Measurements from ENCODE around the gene TECTB. TPM values are rescaled to one million over a fixed set of nuclear protein-coding genes. Genes with fewer than 3 reads are reported as not detected.

Gene TECTB
- total RNA-seq, 1 experiment from 2014 or later = 0.07 TPM

DNA sequence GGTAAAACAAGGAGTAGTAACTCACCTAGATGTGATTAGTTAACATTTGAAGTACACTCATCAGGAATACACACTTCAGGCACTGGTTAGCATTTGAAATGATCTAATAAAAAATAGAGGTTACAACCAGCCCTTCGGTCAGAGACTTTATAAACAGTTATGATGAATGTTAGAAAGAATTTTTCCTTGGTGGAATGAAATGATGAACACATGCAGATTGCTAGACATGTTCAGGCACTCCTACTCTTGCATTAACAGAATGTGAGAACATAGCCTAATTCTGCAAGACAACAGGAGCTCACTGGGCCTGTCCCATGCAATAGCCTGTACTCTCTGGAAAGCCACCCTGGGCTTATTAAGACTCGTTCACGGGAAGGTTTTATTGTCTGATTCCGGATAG, 47.3 kb upstream of the TECTB start:
- no peaks in the 10 kb centered on the region for H3K27me3 ChIP-seq (ENCODE audit: insufficient read depth, low read length)
- DNase-seq (ENCODE audit: low read depth, low spot score) (no peak), ATAC-seq (no peak)
- H3K9ac ChIP-seq (ENCODE audit: low read length) = no peak overlapping the region
- ChIA-PET POLR2A (no interaction called here), RAD21 (ENCODE audit: low non-redundant PET in 1 of 2, low total read pairs in 2 of 2, uncharacterized antibody in 2 of 2, unreplicated experiment in 2 of 2) (no interaction called here), CTCF (no interaction called here)
- no peaks in the 10 kb centered on the region for H3K79me2 ChIP-seq (ENCODE audit: insufficient read depth, low read length)
- intact Hi-C loops (cut with micrococcal nuclease) = no loop called here
- no peaks in the 10 kb centered on the region for H4K20me1 ChIP-seq (ENCODE audit: insufficient read depth)
- no peak overlapping the region for H3K4me3 ChIP-seq (replicated peaks in 1 of 2; ENCODE audit: low read depth in 1 of 2, low read length in 2 of 2)
- no peak overlapping the region for H3K4me2 ChIP-seq (ENCODE audit: low read length)
- BruUV-seq (replicated peaks) = no TSS peak
- TF ChIP-seq, protein P1, sequence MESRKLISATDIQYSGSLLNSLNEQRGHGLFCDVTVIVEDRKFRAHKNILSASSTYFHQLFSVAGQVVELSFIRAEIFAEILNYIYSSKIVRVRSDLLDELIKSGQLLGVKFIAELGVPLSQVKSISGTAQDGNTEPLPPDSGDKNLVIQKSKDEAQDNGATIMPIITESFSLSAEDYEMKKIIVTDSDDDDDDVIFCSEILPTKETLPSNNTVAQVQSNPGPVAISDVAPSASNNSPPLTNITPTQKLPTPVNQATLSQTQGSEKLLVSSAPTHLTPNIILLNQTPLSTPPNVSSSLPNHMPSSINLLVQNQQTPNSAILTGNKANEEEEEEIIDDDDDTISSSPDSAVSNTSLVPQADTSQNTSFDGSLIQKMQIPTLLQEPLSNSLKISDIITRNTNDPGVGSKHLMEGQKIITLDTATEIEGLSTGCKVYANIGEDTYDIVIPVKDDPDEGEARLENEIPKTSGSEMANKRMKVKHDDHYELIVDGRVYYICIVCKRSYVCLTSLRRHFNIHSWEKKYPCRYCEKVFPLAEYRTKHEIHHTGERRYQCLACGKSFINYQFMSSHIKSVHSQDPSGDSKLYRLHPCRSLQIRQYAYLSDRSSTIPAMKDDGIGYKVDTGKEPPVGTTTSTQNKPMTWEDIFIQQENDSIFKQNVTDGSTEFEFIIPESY (IDR thresholded peaks at IDR 0.05; ENCODE audit: extremely low read depth, insufficient replicate concordance, low read length) = no peak
- no peak for TF ChIP-seq JUND (IDR thresholded peaks at IDR 0.05)
- TF ChIP-seq EZH2phosphoT487 (IDR thresholded peaks at IDR 0.05; ENCODE audit: borderline replicate concordance) = no peak
- TF ChIP-seq EGR1 (IDR thresholded peaks at IDR 0.05; ENCODE audit: low read depth) = no peak
- H3K36me3 ChIP-seq (ENCODE audit: control insufficient read depth in 1 of 2, insufficient read depth in 2 of 2, low read length in 2 of 2) = no peaks in the 10 kb centered on the region
- no peaks in the 10 kb centered on the region for H3K9me2 ChIP-seq (ENCODE audit: insufficient read depth)
- H3K27ac ChIP-seq (ENCODE audit: low read depth, low read length) = no peak overlapping the region
- H3K4me1 ChIP-seq (ENCODE audit: control insufficient read depth in 1 of 2, insufficient read depth in 2 of 2, low read length in 2 of 2) = peaks cover 0 to 9% of the 10 kb centered on the region in 2 experiments; a peak in 1 of 4 replicates
- no peaks in the 10 kb centered on the region for H3K9me3 ChIP-seq (ENCODE audit: control insufficient read depth in 1 of 2, insufficient read depth in 1 of 2, low read depth in 1 of 2, low read length in 2 of 2)
- no peak overlapping the region for H2AFZ ChIP-seq (ENCODE audit: low read depth, low read length, poor library complexity, severe bottlenecking)

DNA sequence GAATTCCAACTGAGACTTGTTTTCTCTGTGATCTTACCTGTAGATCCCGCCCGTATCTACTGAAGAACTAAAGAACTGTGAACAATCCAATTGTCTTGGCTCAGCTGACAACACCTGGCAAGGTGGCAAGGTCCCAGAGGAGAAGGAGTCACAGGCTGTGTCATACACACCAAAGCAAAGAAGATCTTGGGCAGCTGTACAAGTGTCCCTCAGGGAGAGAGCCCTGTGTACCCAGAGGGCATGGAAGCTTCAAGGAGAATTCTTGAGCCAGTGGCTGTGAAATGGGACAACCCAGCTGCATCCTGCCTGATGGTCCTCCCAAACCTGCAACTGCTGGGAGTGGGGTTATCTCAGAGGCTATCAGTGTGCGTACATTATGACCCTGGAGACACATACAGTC, 46.7 kb upstream of the TECTB start:
- no peak for ATAC-seq
- Histone ChIP-seq H3K9ac (ENCODE audit: low read length) (no peak overlapping the region), H2AFZ (ENCODE audit: low read depth, low read length, poor library complexity, severe bottlenecking) (no peak overlapping the region), H3K9me3 (ENCODE audit: control insufficient read depth in 1 of 2, insufficient read depth in 1 of 2, low read depth in 1 of 2, low read length in 2 of 2) (no peaks in the 10 kb centered on the region), H3K9me2 (ENCODE audit: insufficient read depth) (no peaks in the 10 kb centered on the region), H3K27me3 (ENCODE audit: insufficient read depth, low read length) (no peaks in the 10 kb centered on the region), H3K79me2 (ENCODE audit: insufficient read depth, low read length) (no peaks in the 10 kb centered on the region), H3K4me3 (replicated peaks in 1 of 2; ENCODE audit: low read depth in 1 of 2, low read length in 2 of 2) (no peak overlapping the region), H3K4me1 (ENCODE audit: control insufficient read depth in 1 of 2, insufficient read depth in 2 of 2, low read length in 2 of 2) (peaks cover 0 to 9% of the 10 kb centered on the region in 2 experiments; a peak in 1 of 4 replicates), H3K27ac (ENCODE audit: low read depth, low read length) (no peak overlapping the region), H3K4me2 (ENCODE audit: low read length) (no peak overlapping the region), H3K36me3 (ENCODE audit: control insufficient read depth in 1 of 2, insufficient read depth in 2 of 2, low read length in 2 of 2) (no peaks in the 10 kb centered on the region), H4K20me1 (ENCODE audit: insufficient read depth) (no peaks in the 10 kb centered on the region)
- RAD21 ChIA-PET (ENCODE audit: low non-redundant PET in 1 of 2, low total read pairs in 2 of 2, uncharacterized antibody in 2 of 2, unreplicated experiment in 2 of 2) = no interaction called here
- no TSS peak for BruUV-seq (replicated peaks)
- intact Hi-C loops (cut with micrococcal nuclease) = no loop called here
- TF ChIP-seq YY1 (IDR thresholded peaks at IDR 0.05; ENCODE audit: extremely low read depth, insufficient replicate concordance, low read depth, low read length) (no peak), SP1 (IDR thresholded peaks at IDR 0.05; ENCODE audit: low read depth) (no peak)
- CTCF ChIA-PET = no interaction called here
- POLR2A ChIA-PET = no interaction called here
- no peak for DNase-seq (ENCODE audit: low read depth, low spot score)

Data from HCT116 (cell line).